GM19043 (cell line): ENCODE results near the gene LAMB1.
"Not testable (repeated sequence)": the region's sequence is repeated elsewhere in the genome, so short reads cannot be mapped to it uniquely, and the experiment has no call there.

Experiments used
- ATAC-seq: cut with Tn5 transposase; IDR thresholded peaks from one replicate; pipeline ENCODE4 v1.9.1; 2021; ENCODE audit warnings: low read depth; ENCODE audit not compliant: unreplicated experiment

Gene LAMB1

DNA sequence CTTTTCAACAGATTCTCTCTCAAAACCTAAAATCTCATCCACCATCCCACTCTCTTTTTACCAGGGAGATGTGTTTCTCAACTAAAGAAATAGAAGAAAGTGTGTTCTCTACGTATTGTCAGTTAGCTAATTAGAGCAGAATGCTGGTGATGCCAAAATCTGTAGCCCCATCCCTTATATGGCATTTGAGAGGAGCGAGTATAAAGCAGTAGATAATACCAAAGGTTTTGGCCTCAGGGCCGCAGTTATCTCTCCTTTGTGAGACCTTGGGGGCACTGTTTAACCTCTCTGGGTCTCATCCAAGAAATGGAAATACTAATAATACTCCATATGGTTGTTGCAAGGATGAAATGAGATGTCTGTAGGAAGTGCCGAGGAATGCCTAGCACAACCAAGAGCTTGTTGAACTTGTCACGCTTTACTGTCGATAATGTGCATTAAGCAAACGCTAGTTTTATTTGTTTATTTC is 112.4 kb downstream of the LAMB1 start:
- peak; percentile 1 for ATAC-seq

DNA sequence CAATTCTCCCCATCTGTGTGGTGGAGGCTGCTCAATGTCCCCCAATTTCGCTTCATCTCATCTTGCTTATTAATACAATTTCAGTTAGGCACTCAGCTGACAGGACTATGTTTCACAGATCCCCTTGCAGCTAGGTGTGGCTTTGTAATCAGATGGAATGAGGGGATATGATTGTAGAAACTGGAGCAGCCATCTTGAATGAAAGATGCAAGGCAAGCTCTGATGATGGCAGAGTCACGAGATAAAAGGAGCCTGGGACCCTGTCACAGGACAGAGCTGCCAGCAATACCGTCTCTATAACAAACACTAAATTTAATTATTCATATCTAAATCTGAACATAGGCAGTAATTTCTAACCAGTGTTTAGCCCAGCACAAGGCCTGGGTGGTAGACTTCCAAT is 113.0 kb downstream of the LAMB1 start:
- no peak for ATAC-seq

DNA sequence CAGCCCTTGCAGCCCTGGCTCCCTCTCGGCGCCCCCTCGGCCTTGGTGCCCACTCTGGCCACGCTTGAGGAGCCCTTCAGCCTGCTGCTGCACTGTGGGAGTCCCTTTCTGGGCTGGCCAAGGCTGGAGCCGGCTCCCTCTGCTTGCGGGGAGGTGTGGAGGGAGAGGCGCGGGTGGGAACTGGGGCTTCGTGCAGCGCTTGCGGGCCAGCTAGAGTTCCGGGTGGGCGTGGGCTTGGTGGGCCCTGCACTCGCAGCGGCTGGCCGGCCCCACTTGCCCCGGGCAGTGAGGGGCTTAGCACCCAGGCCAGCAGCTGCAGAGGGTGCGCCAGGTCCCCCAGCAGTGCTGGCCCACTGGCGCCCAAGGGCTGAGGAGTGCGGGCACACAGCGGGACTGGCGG is 115.1 kb downstream of the LAMB1 start:
- not testable (repeated sequence) for ATAC-seq

DNA sequence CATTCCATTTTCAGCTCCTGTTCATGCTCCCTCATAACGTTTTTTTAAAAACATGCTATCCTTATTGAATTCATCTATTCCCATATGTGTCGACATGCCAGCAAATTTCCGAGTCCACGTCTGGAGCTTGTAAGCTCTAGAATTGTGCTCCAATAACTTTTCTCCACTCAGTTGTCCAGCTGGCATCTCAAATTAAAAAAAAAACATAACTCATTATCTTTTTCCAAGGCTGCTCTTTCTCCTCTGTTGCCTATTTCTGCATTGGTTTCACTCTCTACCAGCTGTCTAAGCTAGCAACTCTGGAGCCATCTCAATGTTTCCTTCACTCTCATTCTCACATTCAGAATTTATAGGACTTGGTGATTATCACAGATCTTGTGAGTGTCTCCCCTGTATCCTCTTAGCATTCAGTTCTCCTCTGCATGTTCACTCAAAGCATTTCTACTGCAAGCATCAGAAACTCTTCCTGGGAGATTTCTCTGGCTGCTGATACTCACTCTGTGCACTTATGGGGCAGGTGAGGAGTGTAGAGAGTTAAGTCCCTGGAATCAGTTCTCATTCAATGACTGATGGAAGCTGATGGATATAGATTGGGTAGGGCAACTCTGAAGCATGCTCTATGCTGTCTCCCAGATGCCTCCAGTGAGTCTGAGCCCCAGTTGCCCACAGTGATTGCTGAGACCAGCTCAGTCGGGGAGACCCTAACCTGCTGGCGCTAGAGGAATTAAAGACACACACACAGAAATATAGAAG is 118.7 kb downstream of the LAMB1 start:
- no peak for ATAC-seq

DNA sequence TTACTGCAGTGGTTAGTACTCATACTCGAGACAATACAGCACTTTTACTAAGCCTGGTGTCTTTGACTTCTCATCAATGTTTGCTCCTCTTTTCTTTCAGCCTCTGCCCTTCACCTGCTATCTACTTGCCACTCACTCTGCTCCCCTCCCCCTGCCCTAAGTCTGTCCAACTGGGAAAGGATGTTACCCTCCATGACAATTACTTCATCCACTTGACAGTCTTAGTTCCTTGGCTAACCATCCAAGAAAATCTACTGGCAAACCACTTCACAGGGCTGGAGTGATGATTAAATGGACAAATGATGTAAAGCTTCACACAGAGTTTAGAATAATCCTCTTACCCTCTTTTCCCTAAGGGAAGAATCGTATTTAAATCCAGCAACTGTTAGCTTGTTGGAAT is 120.2 kb downstream of the LAMB1 start:
- no peak for ATAC-seq

DNA sequence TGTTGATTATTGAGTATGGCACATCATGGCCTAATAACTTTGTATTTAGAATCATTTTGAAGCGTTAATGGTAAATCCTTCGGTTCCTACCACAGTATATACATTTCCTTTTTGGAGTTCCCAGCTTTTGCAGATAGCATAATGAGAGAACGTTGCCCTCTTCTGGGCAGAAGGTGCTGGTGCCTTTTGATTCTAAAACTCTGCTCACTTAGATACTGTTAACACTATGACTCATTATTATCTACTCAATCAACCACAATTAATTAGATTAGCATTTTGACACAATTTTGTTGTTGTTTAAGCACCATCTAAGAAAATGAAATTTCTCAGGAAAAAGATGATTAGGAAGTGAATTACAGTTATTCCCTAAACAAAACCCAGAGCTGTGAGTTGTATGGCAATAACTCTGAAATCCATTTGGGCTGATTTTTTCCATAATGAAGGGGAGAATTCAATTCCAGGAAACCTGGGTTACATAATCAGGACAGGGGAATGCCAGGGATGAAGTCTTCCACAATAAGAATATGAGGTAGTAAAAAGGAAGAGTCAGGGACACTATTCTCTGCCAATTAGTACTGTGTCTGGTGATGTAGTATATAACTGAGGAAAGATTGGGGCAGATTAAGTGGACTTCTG is 123.4 kb downstream of the LAMB1 start:
- ATAC-seq, result peak; percentile 76

DNA sequence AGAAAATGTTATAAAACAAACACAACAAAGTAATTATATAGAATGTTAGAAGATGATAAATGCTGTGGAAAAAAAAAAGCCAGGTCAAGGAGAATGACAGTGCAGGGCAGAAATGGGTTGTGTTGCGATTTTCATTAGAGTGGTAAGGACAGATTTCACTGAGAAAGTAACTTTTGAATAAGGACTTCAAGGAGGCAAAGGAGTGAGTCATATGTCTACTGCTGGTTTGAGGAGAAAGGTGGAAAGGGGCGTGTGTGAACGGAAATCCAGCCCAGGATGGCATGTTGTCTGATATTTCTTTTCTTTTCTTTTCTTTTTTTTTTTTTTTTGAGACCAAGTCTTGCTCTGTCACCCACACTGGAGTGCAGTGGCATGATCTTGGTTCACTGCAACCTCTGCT is 124.3 kb downstream of the LAMB1 start:
- no peak for ATAC-seq

DNA sequence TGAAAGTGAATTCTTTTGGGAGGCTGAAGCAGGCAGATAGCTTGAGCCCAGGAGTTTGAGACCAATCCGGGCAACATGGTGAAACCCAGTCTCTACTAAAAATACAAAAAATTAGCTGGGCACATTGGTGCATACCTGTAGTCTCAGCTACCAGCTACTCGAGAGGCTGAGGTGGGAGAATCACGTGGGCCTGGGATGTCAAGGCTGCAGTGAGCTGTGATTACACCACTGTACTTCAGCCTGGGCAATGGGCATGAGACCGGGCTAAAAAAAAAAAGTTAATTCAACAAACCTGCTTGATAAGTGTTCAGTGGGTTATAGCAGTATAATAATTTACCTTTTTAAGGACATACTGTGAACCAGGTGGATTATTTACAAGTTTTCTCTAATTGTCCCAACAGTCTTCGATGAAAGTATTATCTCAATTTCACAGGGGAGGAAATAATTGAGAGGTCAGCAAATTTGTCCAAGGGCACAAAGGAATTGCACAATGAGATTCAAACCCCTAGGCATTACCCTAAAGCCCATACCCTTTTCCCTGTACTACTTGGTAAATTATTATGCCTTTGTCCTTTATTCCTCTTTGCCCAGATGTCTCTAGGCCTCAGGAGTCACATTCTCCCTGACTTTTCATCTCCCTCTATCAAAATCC is 125.1 kb downstream of the LAMB1 start:
- no peak for ATAC-seq

DNA sequence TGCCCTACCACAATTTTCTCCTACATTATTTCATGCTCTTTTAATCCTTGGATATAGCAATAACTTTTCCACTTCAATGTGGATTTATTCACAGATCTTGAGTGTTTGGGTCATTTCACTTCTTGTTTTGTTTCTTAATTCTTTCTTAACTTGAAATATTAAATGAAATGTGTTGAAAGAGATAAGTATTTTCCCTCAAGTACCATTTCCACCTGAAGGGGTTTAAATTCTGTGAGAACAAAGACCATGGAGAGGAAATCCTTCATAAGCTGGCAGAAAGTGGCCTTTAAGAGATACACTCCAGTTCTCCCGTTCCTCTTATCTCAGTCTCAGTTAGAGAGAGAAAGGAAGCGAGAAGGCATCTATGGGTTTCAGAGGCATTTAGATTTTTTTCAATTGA is 126.0 kb downstream of the LAMB1 start:
- ATAC-seq, result no peak

DNA sequence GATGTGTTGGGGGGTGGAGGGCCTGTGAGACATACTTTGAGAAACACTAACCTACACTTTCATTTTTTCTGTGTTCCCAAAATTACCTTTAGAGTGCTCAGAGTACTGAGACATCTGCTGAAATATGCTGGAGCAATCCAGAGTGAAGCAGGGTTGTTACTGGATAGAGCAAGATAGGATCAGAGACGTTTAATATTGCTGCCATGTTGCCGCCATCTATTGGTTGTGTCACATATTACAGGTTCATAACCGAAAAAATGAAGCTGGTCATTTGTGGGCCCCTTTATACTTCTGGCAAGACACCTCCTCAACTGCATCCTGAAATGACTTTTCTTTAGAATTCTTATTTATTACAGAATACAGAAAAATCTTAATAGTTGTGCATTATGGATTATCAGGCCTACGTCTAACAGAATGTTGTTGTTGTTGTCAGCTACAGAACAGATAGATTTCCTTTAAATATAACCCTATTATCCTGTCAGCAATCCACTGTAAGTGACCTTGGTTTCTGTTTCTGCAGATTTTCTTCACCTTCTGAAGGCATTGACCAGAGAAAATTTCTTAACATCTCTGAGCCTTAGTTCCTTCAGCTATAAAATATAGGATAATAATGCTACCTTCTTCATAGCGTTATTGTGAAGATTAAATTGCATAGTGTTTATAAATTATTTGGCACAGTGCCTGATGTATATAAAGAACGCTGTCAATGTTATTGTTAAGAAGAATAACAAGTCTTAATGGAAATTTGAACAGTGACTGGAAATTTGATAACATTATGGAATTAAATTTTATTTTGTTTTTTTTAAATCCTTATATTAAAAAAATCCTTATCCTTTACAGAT is 128.1 kb downstream of the LAMB1 start:
- peak; percentile 56 for ATAC-seq

DNA sequence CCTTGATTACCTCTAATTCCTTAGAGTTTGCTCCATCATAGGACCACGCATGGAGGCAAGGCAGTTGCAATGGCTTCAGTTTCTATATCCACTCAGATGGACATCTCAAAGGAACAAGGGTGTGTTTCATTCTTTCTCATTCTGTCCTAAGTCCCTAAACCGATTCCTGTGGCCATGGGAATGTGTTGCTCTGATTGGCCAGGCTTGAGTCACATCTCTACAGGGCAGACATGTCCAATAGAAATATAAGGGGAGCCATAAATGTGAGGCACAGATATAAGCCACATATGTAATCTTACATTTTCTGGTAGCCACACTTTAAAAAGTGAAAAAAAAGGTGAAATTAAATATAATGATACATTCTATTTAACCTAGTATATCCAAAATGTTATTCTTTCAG is 128.8 kb downstream of the LAMB1 start:
- no peak for ATAC-seq
